Measurements from ENCODE around the gene COL8A2. TPM values are rescaled to one million over a fixed set of nuclear protein-coding genes. Genes with fewer than 3 reads are reported as not detected.

COL8A2 gene
- total RNA-seq, result 1 to 10 TPM; 2.7 to 6.4 (median 3.7) TPM

DNA sequence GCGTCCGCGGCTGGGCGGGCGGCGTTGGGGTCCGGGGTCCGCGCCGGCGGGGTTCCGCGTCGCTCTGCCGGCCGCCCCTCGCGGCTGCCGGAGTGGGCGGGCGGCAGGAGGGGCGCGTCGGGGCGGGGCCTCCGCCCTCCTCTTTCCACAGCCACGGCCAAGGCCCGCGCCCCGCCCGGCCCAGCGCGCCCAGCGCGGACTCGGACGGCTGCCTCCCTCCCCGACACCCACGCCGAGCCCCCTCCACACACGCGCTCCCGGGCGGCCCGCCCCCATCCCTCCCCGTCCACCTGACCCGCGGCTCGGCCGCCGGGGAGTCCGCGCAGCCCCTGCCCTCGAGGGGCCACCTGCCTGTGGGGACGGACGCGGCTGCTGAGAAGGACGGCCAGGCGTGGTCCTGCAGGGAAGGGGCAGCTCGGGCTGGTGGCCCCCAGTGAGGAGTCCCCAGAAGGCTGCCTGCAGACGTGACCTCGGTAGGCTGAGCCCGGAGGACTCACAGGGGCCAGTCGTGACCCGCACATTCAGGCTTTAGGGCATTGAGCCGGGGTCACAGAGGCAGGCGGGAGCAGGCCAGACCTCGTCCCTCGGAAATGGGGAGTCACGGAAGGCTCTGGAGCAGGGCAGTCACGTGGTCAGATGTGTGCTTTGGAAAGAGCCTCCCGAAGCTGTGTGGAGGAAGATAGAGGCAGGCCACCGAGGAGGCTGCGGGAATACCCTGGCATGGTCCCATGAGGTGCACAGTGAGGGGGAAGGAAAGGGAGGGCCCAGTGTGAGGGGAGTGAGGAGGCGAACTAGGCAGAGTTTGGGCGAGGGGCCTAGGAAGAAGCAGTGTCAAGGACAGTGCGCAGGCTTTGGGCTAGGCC, at the start of gene COL8A2:
Gene COL8A2 (minus strand): TSS at position 94 of the 863 bp plus-strand sequence. CDS start 24,980 bp downstream, outside the sequence.
- ATAC-seq (ENCODE audit: low FRiP score) (peak; percentile 70), DNase-seq (ENCODE audit: low spot score) (no peak)

DNA sequence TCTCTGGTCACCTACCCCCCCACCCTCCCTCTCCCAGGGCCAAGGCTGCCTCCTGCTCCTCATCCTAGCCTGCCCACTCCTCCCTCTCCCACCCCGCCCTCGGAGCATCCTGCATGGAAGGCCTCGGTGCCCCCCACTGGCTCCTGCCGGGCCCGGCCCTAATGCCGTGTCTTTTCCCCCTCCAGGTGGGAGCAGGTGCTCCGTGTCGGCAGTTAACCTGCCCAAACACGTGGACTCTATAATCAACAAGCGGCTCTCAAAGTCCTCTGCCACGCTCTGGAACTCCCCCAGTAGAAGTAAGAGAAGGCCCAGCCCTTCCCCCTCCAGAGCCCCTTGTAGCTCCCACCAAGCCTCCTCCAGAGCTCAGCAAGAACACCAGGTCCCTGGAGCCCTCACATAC, 49.7 kb upstream of the COL8A2 start:
- no peak for ATAC-seq (ENCODE audit: low FRiP score)
- DNase-seq (ENCODE audit: low spot score), result no peak
- TF ChIP-seq, protein P1, sequence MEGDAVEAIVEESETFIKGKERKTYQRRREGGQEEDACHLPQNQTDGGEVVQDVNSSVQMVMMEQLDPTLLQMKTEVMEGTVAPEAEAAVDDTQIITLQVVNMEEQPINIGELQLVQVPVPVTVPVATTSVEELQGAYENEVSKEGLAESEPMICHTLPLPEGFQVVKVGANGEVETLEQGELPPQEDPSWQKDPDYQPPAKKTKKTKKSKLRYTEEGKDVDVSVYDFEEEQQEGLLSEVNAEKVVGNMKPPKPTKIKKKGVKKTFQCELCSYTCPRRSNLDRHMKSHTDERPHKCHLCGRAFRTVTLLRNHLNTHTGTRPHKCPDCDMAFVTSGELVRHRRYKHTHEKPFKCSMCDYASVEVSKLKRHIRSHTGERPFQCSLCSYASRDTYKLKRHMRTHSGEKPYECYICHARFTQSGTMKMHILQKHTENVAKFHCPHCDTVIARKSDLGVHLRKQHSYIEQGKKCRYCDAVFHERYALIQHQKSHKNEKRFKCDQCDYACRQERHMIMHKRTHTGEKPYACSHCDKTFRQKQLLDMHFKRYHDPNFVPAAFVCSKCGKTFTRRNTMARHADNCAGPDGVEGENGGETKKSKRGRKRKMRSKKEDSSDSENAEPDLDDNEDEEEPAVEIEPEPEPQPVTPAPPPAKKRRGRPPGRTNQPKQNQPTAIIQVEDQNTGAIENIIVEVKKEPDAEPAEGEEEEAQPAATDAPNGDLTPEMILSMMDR (IDR thresholded peaks at IDR 0.05), result no peak

More for the DNA sequence above, at the start of gene COL8A2:
- TF ChIP-seq, protein P1 (IDR thresholded peaks at IDR 0.05), result no peak

DNA sequence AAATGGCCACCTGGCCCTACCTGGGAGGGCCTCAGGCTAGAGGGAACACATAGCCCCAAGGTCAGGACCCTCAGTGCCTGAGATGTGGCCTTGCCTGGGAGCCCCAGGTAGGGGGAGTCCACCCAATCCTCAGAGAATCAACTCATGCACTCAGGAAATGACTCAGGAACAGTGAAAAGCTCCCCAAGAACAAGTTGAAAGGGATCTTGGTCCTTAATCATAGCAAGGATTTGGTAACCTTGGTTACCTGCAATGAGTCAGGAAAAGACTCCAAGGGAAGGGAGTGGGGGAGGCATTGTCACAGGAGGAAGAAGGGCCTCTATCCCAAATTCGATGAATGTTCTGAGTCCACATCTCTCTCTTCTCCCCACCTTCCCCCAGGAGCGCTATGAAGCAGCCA, 48.0 kb upstream of the COL8A2 start:
- DNase-seq (ENCODE audit: low spot score) (no peak), ATAC-seq (ENCODE audit: low FRiP score) (peak; percentile 18)
- TF ChIP-seq, protein P1 (IDR thresholded peaks at IDR 0.05), result no peak

DNA sequence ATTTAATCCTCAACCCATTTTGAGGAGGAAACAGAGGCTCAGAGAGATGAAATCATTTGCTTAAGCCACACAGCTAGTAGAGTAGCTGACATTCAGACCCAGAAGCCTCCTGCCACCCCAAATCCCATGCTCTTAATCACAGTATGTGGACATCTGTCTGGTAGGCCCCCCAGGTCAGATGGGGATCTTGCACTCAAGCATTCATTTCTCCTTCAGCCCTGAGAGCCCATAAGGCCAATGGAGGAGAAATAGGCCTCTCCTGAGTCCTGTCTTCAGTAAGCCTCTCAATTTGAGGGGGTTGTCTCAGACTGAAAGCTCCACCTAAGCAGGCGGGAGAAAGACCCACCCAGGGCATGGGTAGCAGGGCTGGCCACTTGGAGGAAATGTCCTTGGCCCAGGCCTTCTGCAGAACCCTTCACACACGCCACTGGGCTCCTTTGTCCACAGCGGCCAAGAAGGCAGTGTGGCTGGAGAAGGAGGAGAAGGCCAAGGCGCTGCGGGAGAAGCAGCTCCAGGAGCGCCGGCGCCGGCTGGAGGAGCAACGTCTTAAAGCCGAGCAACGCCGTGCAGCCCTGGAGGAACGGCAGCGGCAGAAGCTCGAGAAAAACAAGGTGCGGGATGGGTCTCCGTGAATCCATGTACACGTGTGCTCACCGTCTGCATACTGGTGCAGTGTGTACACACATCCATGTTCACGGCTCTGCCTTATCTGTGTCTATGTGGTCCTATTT, 47.2 kb upstream of the COL8A2 start:
- TF ChIP-seq, protein P1 (IDR thresholded peaks at IDR 0.05), result no peak
- ATAC-seq (ENCODE audit: low FRiP score), result no peak
- DNase-seq (ENCODE audit: low spot score), result no peak

DNA sequence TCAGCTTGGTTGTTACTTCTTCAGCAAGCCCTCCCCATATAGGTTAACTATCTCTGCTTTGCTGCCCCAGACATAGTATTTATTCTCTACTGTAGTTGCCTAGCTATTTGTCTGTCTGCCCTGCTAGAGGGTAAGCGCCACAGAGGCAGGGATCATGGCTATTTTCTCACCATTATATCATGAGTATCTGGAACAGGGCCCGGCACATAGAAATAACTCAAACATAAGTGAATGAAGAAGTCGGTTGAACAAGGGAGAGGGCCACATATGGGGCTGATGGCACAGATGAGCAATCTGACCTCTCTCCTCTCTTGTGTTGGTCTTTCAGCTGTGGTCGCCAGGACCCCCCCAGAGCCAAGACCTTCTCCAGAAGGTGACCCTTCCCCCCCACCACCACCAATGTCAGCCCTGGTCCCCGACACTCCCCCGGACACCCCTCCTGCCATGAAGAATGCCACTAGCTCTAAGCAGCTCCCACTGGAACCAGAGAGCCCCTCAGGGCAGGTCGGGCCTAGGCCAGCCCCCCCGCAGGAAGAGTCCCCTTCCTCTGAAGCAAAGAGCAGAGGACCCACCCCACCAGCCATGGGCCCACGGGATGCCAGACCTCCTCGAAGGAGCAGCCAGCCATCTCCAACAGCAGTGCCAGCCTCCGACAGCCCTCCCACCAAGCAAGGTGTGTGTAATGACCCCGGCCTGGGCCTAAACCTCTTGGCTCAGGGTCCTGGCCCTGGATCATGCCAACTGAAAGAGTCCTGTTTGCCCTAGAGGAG, 45.8 kb upstream of the COL8A2 start:
- TF ChIP-seq, protein P1 (IDR thresholded peaks at IDR 0.05), result no peak
- ATAC-seq (ENCODE audit: low FRiP score), result no peak

DNA sequence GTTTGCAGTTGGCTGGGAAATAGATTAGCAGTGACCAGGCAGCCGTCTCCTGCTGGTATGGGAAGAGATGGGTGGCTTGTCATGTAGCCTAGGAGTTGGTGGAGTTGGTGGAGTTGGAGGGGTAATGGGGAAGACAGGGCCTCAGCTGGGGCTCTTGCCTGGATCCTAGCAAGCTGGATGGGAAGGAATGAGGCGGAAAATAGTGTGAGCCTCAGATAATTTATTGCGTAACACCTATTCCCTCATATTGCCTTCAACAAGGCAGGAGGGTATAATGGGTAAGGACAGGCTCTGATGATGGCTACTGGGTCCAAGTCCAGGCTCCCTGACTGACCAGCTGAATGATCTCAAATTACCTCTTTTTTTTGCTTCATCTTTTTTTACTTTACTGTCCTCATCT, 43.5 kb upstream of the COL8A2 start:
- TF ChIP-seq, protein P1 (IDR thresholded peaks at IDR 0.05), result no peak

More for the DNA sequence above, 45.8 kb upstream of the COL8A2 start:
- DNase-seq (ENCODE audit: low spot score), result no peak

More for the DNA sequence above, 43.5 kb upstream of the COL8A2 start:
- ATAC-seq (ENCODE audit: low FRiP score) (no peak), DNase-seq (ENCODE audit: low spot score) (no peak)

Measured in omental fat pad (tissue), 4 donors.